Measurements from ENCODE around the gene FAXC. TPM values are rescaled to one million over a fixed set of nuclear protein-coding genes. Genes with fewer than 3 reads are reported as not detected.

The FAXC gene
- total RNA-seq: 0.32 and 2.2 TPM in 2 replicates

DNA sequence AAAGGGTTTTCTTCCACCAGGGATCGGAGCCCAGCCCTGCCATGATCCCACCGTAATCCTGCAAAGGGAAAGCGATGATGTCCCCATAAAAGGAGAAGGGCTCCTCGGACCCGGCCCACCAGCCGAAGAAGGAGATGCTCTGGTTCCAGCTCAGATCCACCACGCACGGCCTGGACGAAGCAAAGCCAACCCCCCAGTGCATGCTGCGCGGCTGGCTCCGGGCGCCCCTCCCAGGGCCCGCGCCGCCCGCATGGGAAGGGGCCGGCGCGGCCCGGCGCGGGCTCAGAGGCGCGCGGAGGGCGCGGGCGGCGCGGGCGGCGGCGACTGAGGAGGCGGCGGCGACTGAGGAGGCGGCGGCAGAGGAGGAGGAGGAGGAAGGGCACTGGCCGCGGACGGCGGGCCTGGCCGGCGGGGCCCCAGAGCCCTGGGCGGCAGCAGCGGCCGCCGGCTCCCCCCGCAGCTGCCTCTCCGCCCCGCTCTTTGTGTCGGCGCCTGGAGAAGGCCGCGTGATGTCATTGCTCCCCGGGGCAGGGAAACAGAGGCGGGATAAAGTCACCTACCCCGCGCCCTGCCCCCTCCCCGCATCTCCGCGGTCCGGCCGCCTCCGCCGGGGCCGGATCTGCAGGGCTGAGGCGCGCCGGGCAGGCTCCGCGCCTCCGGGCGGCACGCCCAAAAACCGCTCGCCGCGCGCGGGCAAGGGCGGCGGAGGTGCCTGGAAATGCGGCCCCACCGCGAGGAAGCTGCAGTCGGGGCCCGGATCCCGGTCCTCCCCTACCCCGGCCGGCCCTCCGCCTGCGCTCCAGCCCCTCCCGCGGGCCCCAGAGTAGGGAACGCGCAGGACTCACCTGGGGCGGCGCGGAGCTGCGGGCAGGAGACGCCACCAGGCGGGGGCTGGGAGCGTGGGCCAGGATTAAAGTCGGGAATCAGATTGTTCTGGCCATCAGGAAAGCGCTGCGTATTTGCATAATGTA is at the start of gene FAXC:
FAXC (minus strand) TSS at position 504 of the 971 bp plus-strand sequence; CDS start at position 202, 302 bp downstream.
- H3K4me3 ChIP-seq (ENCODE audit: low read depth, low read length): peak within 1 kb of the TSS; percentile 53
- DNase-seq (ENCODE audit: low read depth): peak; percentile 3
- TF ChIP-seq, protein P1, sequence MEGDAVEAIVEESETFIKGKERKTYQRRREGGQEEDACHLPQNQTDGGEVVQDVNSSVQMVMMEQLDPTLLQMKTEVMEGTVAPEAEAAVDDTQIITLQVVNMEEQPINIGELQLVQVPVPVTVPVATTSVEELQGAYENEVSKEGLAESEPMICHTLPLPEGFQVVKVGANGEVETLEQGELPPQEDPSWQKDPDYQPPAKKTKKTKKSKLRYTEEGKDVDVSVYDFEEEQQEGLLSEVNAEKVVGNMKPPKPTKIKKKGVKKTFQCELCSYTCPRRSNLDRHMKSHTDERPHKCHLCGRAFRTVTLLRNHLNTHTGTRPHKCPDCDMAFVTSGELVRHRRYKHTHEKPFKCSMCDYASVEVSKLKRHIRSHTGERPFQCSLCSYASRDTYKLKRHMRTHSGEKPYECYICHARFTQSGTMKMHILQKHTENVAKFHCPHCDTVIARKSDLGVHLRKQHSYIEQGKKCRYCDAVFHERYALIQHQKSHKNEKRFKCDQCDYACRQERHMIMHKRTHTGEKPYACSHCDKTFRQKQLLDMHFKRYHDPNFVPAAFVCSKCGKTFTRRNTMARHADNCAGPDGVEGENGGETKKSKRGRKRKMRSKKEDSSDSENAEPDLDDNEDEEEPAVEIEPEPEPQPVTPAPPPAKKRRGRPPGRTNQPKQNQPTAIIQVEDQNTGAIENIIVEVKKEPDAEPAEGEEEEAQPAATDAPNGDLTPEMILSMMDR (IDR thresholded peaks at IDR 0.05; ENCODE audit: insufficient read depth, low read depth, low read length): no peak

DNA sequence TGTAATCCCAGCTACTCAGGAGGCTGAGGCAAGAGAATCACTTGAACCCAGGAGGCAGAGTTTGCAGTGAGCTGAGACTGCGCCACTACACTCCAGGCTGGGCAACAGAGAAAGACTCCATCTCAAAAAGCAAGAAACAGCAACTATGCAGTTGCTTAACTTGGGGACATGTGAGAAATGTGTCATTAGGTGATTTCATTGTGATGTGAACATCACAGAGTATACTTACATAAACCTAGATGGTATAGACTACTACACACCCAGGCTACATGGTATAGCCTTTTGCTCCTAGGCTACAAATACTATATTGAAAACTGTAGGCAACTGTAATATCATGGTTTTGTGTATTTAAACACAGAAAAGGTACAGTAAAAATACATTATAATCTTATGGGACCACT is 47.8 kb upstream of the FAXC start:
- no peak for DNase-seq (ENCODE audit: low read depth)
- H3K4me3 ChIP-seq (ENCODE audit: low read depth, low read length): no peak overlapping the region
- TF ChIP-seq, protein P1 (IDR thresholded peaks at IDR 0.05; ENCODE audit: insufficient read depth, low read depth, low read length): no peak

DNA sequence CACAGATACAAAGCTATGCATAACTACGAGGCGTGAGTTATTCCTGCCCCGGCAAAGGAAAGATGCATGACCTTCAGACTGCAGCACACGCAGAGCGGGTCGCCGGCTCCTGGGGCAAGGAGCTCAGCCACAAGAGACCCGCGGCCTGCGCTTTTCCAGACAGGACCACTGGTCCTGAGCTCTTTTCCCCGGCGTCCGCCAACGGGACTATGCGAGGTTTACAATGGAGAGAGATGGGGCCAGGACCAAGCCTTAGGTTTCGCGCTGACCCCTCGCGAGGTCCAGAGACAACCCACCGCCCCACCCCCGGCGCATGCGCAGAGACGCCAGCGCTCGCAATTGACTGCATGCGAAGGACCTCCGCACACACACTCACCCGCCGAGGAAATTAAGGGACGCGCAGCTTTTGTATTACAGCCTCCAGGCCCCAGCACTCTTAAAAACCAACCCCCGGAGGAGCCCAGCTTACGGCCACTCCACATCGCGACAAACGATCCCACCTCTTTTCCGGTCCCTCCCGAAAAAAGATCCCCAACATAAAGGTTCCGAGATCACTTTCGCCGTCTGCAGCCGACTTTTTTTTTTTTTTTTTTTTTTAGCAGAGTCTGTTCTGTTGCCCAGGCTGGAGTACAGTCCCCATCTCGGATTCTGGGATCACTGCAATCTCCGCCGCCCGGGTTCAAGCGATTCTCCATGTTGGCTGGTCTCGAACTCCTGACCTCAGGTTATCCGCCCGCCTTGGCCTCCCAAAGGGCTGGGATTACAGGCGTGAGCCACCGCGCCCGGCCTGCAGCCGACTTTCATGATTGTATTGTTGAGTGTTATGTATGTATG is 44.4 kb upstream of the FAXC start, which contains the start of gene COQ3:
COQ3 (minus strand) TSS at position 498 of the 834 bp plus-strand sequence; CDS start at position 482, 16 bp downstream.
- peak; percentile 80 for DNase-seq (ENCODE audit: low read depth)
- H3K4me3 ChIP-seq (ENCODE audit: low read depth, low read length): peak within 1 kb of the TSS; percentile 94
- TF ChIP-seq, protein P1 (IDR thresholded peaks at IDR 0.05; ENCODE audit: insufficient read depth, low read depth, low read length): no peak

DNA sequence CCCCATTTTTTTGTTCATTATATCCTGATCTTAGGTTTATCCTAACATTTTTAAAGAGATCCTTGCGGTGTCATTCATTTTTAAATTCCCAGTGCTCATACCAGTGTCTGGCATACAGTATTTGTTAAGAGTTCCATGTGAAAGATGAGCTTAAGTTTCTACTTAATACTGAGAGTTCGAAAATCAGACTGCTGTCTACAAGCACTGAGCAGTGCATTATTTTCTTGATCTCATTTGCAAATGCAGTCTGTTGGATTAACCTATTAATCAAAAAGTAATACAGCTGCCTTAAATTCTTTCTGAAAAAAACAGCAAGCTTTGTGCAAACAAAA is 43.9 kb upstream of the FAXC start:
- DNase-seq (ENCODE audit: low read depth): no peak
- H3K4me3 ChIP-seq (ENCODE audit: low read depth, low read length): peak overlapping the region; percentile 94
- TF ChIP-seq, protein P1 (IDR thresholded peaks at IDR 0.05; ENCODE audit: insufficient read depth, low read depth, low read length): no peak

GRCh38 chr6:99390896-99391295 is 41.4 kb upstream of the FAXC start:
- DNase-seq (ENCODE audit: low read depth): no peak
- TF ChIP-seq, protein P1 (IDR thresholded peaks at IDR 0.05; ENCODE audit: insufficient read depth, low read depth, low read length): no peak

GRCh38 chr6:99384507-99384906 is 35.0 kb upstream of the FAXC start:
- no peak for DNase-seq (ENCODE audit: low read depth)
- H3K4me3 ChIP-seq (ENCODE audit: low read depth, low read length): no peak overlapping the region
- TF ChIP-seq, protein P1 (IDR thresholded peaks at IDR 0.05; ENCODE audit: insufficient read depth, low read depth, low read length): no peak

More at GRCh38 chr6:99390896-99391295, 41.4 kb upstream of the FAXC start:
- H3K4me3 ChIP-seq (ENCODE audit: low read depth, low read length): no peak overlapping the region

Measured in fibroblast of villous mesenchyme (primary cell).